Left lung (tissue), 10 donors: ENCODE results near the gene MEPCE. TPM values are rescaled to one million over a fixed set of nuclear protein-coding genes. Genes with fewer than 3 reads are reported as not detected.

Source experiments
- ATAC-seq: fragments of 200-7000 bp; cut with Tn5 transposase; one replicate; pipeline ENCODE4 v1.9.1; 2020; ENCODE audit warnings: moderate library complexity
- DNase-seq, 4 donors: peaks; one replicate each; pipeline ENCODE4 v3.0.0-alpha.2; 2013 to 2020
- H3K27ac ChIP-seq, 2 donors: fragments of 200-600 bp; sonication (generic) in 1 of 2; one replicate each; pipeline versions ENCODE4 v1.5.0 to v1.8.0; 2020 to 2021
- H3K27me3 ChIP-seq, 2 donors: fragments of 200-600 bp; sonication (generic) in 1 of 2; one replicate each; pipeline versions ENCODE4 v1.5.0 to v1.8.0; 2020 to 2021
- H3K36me3 ChIP-seq, 2 donors: fragments of 200-600 bp; sonication (generic) in 1 of 2; one replicate each; pipeline versions ENCODE4 v1.5.0 to v1.8.0; 2020 to 2021
- H3K4me1 ChIP-seq, 2 donors: fragments of 200-600 bp; one replicate each; pipeline ENCODE4 v1.8.0; 2021
- H3K4me3 ChIP-seq, 2 donors: fragments of 200-600 bp; sonication (generic) in 1 of 2; one replicate each; pipeline versions ENCODE4 v1.5.0 to v1.8.0; 2020 to 2021; ENCODE audit warnings: mild to moderate bottlenecking in 1 of 2
- H3K9me3 ChIP-seq, 2 donors: fragments of 200-600 bp; sonication (generic) in 1 of 2; one replicate each; pipeline versions ENCODE4 v1.5.0 to v1.8.0; 2020 to 2021
- intact Hi-C, 2 donors: fragments of 100-400 bp; cut with DNase I; formaldehyde crosslinking; loops; one replicate each; pipeline versions ENCODE4 v1.11.2 to v1.14.2; 2022
- polyA plus RNA-seq, 6 donors: library from polyadenylated mRNA; unstranded; fragments of 120-200 nt; gene quantifications; one replicate each; pipeline ENCODE4 v1.2.1, GENCODE V29; 2013; ENCODE audit not compliant: insufficient read length in 6 of 6
- total RNA-seq, 2 donors: library from RNA; stranded (reverse); fragmentation: NEBNext Ultra II Directional; extraction: Animal tissue kit (Norgen Biotek cat#: 25700); gene quantifications; one replicate each; pipeline ENCODE4 v1.2.1, GENCODE V29; 2021
- TF ChIP-seq, protein P1 (sequence below), 2 donors: fragments of 200-600 bp; sonication (generic) in 1 of 2; IDR thresholded peaks; one replicate each; pipeline versions ENCODE4 v1.5.0 to v1.8.0; 2021; ENCODE audit warnings: antibody characterized with exemption in 2 of 2
- donor health status: DM: no; HTN: yes; CAD: no.
- donor health status: DM: no; HTN: no; CAD: no.

MEPCE gene
- total and polyA plus RNA-seq, 8 donors = 25.0 to 49.3 (median 42.6) TPM

DNA sequence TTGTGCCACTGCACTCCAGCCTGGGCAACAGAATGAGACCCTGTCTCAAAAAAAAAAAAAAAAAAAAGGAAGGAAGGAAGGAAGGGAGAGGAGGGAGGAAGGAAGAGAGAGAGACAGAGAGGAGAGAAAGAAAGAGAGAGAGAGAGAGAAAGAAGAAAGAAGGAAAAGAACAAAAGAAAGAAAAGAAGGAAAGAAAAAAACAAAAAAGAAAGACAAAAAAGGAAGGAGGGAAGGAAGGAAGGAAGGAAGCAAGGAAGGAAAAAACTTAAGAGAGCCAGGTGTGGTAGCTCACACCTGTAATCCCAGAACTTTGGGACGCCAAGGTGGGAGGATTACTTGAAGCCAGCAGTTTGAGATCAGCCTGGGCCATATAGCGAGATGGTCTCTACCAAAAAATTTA lies 35.2 kb downstream of the MEPCE start:
- no peak for ATAC-seq
- H3K27ac ChIP-seq = no peak overlapping the region
- intact Hi-C loops = no loop called here
- no peaks in the 10 kb centered on the region for H3K27me3 ChIP-seq
- TF ChIP-seq, protein P1, sequence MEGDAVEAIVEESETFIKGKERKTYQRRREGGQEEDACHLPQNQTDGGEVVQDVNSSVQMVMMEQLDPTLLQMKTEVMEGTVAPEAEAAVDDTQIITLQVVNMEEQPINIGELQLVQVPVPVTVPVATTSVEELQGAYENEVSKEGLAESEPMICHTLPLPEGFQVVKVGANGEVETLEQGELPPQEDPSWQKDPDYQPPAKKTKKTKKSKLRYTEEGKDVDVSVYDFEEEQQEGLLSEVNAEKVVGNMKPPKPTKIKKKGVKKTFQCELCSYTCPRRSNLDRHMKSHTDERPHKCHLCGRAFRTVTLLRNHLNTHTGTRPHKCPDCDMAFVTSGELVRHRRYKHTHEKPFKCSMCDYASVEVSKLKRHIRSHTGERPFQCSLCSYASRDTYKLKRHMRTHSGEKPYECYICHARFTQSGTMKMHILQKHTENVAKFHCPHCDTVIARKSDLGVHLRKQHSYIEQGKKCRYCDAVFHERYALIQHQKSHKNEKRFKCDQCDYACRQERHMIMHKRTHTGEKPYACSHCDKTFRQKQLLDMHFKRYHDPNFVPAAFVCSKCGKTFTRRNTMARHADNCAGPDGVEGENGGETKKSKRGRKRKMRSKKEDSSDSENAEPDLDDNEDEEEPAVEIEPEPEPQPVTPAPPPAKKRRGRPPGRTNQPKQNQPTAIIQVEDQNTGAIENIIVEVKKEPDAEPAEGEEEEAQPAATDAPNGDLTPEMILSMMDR (IDR thresholded peaks at IDR 0.05) = no peak
- no peak overlapping the region for H3K4me3 ChIP-seq
- DNase-seq = no peak
- H3K9me3 ChIP-seq = no peaks in the 10 kb centered on the region
- peaks cover 0 to 31% of the 10 kb centered on the region in 2 donors for H3K4me1 ChIP-seq
- H3K36me3 ChIP-seq = peaks cover 0 to 57% of the 10 kb centered on the region in 2 donors

DNA sequence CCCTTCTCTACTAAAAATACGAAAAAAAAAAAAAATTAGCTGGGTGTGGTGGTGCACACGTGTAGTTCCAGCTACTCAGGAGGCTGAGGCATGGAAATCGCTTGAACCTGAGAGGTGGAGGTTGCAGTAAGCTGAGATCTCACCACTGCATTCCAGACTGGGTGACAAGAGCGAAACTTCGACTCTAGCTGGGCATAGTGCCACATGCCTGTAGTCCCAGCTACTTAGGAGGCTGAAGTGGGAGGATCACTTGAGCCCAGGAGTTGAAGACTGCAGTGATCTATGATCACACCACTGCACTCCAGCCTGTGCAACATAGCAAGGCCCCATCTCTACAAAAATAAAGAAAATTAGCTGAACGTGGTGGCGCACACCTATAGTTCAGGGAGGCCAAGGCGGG lies 35.7 kb downstream of the MEPCE start:
- H3K27ac ChIP-seq = peak overlapping the region in 1 of 2 donors; percentile 37
- no peak overlapping the region for H3K4me3 ChIP-seq
- peaks cover 0 to 59% of the 10 kb centered on the region in 2 donors for H3K36me3 ChIP-seq
- DNase-seq (no peak), ATAC-seq (peak; percentile 7)
- intact Hi-C loops = no loop called here
- peaks cover 0 to 32% of the 10 kb centered on the region in 2 donors for H3K4me1 ChIP-seq
- no peaks in the 10 kb centered on the region for H3K27me3 ChIP-seq
- TF ChIP-seq, protein P1 (IDR thresholded peaks at IDR 0.05) = no peak
- H3K9me3 ChIP-seq = no peaks in the 10 kb centered on the region

DNA sequence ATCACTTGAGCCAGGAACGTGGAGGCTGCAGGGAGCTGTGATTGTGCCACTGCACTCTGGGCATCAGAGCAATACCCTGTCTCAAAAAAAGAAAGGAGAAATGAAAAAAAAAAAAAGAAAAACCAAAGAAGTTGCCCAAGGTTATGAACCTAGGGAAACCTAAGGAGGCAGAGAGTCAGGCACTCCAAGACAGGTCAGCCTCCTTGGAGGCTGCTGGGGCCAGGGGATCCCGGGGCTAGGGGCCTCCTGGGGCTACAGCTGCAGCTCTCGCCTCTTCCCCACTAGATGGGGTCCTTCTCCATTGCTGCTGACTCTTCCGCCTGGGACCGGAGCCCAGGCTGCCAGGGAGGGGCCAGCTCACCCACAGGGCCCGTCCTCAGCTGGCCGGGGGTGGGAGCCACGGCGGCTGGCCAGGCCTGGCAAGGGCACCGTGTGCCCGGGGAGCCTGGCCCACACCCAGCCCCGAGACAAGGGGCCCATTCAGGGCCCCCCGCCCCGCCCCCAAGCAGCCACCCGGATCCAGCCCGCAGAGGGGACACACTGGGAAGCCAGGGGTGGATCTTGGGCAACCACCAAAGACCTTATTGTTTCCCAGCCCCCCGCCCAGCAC lies 36.2 kb downstream of the MEPCE start:
- H3K4me3 ChIP-seq = no peak overlapping the region
- ATAC-seq (peak; percentile 92), DNase-seq (peak; percentile 68 to 91 (median 82))
- H3K27me3 ChIP-seq = no peaks in the 10 kb centered on the region
- no peaks in the 10 kb centered on the region for H3K9me3 ChIP-seq
- peak overlapping the region in 1 of 2 donors; percentile 37 for H3K27ac ChIP-seq
- intact Hi-C loops = no loop called here
- TF ChIP-seq, protein P1 (IDR thresholded peaks at IDR 0.05) = peak; percentile 54 to 55
- H3K36me3 ChIP-seq = peaks cover 0 to 59% of the 10 kb centered on the region in 2 donors
- peaks cover 0 to 32% of the 10 kb centered on the region in 2 donors for H3K4me1 ChIP-seq

GRCh38 chr7:100466653-100467605 lies 37.3 kb downstream of the MEPCE start:
- no peak for DNase-seq
- peaks cover 0 to 32% of the 10 kb centered on the region in 2 donors for H3K4me1 ChIP-seq
- H3K9me3 ChIP-seq = no peaks in the 10 kb centered on the region
- no peaks in the 10 kb centered on the region for H3K27me3 ChIP-seq
- no peak overlapping the region for H3K27ac ChIP-seq
- no peak overlapping the region for H3K4me3 ChIP-seq
- intact Hi-C loops = no loop called here
- peaks cover 0 to 62% of the 10 kb centered on the region in 2 donors for H3K36me3 ChIP-seq
- TF ChIP-seq, protein P1 (IDR thresholded peaks at IDR 0.05) = no peak
- ATAC-seq = no peak
